Measurements from ENCODE around the gene C3AR1.

The C3AR1 gene

GRCh38 chr12:8058506-8058905 is 7.7 kb downstream of the C3AR1 start:
- DNase-seq (ENCODE audit: insufficient read length, low spot score) (no peak), FAIRE-seq (no peak)

GRCh38 chr12:8057839-8058238 is 8.3 kb downstream of the C3AR1 start:
- FAIRE-seq (no peak), DNase-seq (ENCODE audit: insufficient read length, low spot score) (no peak)

- no peak for FAIRE-seq
- DNase-seq (ENCODE audit: insufficient read length, low spot score), result no peak
These were observed 8.9 kb downstream of the C3AR1 start for GRCh38 chr12:8057306-8057705.

- DNase-seq (ENCODE audit: insufficient read length, low spot score), result no peak
- FAIRE-seq, result no peak
These were observed 11.3 kb downstream of the C3AR1 start for GRCh38 chr12:8054816-8055215.

- no peak for DNase-seq (ENCODE audit: insufficient read length, low spot score)
- no peak for FAIRE-seq
These were observed 13.5 kb downstream of the C3AR1 start for GRCh38 chr12:8052679-8053078.

- FAIRE-seq, result no peak
- no peak for DNase-seq (ENCODE audit: insufficient read length, low spot score)
These were observed 15.4 kb downstream of the C3AR1 start for GRCh38 chr12:8050600-8051250.

- no peak for DNase-seq (ENCODE audit: insufficient read length, low spot score)
- no peak for FAIRE-seq
These were observed 17.3 kb downstream of the C3AR1 start for GRCh38 chr12:8048906-8049305.

- DNase-seq (ENCODE audit: insufficient read length, low spot score), result no peak
- no peak for FAIRE-seq
These were observed 18.3 kb downstream of the C3AR1 start for GRCh38 chr12:8047842-8048241.

- no peak for FAIRE-seq
- peak; percentile 78 for DNase-seq (ENCODE audit: insufficient read length, low spot score)
These were observed 19.9 kb downstream of the C3AR1 start for GRCh38 chr12:8045952-8046944.

GRCh38 chr12:8040791-8041190 is 25.4 kb downstream of the C3AR1 start:
- FAIRE-seq (no peak), DNase-seq (ENCODE audit: insufficient read length, low spot score) (no peak)

- FAIRE-seq (no peak), DNase-seq (ENCODE audit: insufficient read length, low spot score) (no peak)
These were observed 27.5 kb downstream of the C3AR1 start for GRCh38 chr12:8038659-8039114.

GRCh38 chr12:8037947-8038346 is 28.2 kb downstream of the C3AR1 start:
- no peak for FAIRE-seq

GRCh38 chr12:8037046-8037663 is 29.0 kb downstream of the C3AR1 start:
- DNase-seq (ENCODE audit: insufficient read length, low spot score) (no peak), FAIRE-seq (no peak)

More at GRCh38 chr12:8037947-8038346, 28.2 kb downstream of the C3AR1 start:
- no peak for DNase-seq (ENCODE audit: insufficient read length, low spot score)

- FAIRE-seq, result no peak
- DNase-seq (ENCODE audit: insufficient read length, low spot score), result no peak
These were observed 29.8 kb downstream of the C3AR1 start for GRCh38 chr12:8036346-8036745.

GRCh38 chr12:8035440-8036010 is 30.6 kb downstream of the C3AR1 start:
- DNase-seq (ENCODE audit: insufficient read length, low spot score) (no peak), FAIRE-seq (no peak)

GRCh38 chr12:8034802-8035201 is 31.4 kb downstream of the C3AR1 start:
- DNase-seq (ENCODE audit: insufficient read length, low spot score), result no peak
- no peak for FAIRE-seq

- DNase-seq (ENCODE audit: insufficient read length, low spot score), result peak; percentile 67
- FAIRE-seq, result peak; percentile 44
These were observed 32.8 kb downstream of the C3AR1 start for GRCh38 chr12:8033153-8034044.

GRCh38 chr12:8032242-8033152 is 33.7 kb downstream of the C3AR1 start, which contains the start of gene FOXJ2:
TSS of gene FOXJ2 (plus strand) at chr12:8032716. CDS start at chr12:8039833, 7,117 bp downstream.
- DNase-seq (ENCODE audit: insufficient read length, low spot score) (peak; percentile 54), FAIRE-seq (peak; percentile 63)

GRCh38 chr12:8031872-8032241 is 34.3 kb downstream of the C3AR1 start:
- FAIRE-seq (no peak), DNase-seq (ENCODE audit: insufficient read length, low spot score) (no peak)

Data from HTR-8/SVneo (cell line).